ENCODE measurements around the gene ALDH1L1.

The ALDH1L1 gene

GRCh38 chr3:126054870-126055269 is 125.5 kb downstream of the ALDH1L1 start:
- no peak for DNase-seq (ENCODE audit: low spot score)

GRCh38 chr3:126053949-126054569 is 126.3 kb downstream of the ALDH1L1 start:
- no peak for DNase-seq (ENCODE audit: low spot score)

All from cerebellar cortex (tissue), 1 donor.